Activated gamma-delta T cell treated with anti-CD3 and anti-CD28 coated beads, Interleukin-2, amount 50 U/mL, for 16 hours (primary cell): ENCODE results near the gene CYGB.

ENCODE experiments used
- DNase-seq: peaks from one replicate; pipeline ENCODE4 v3.0.0-alpha.2; 2020; ENCODE audit warnings: low read depth

Gene CYGB

GRCh38 chr17:76550712-76551615 is 13.5 kb upstream of the CYGB start:
- no peak for DNase-seq

GRCh38 chr17:76549539-76549938 is 12.0 kb upstream of the CYGB start:
- DNase-seq = no peak

GRCh38 chr17:76549215-76549518 is 11.7 kb upstream of the CYGB start:
- DNase-seq = no peak

- no peak for DNase-seq
Measured at GRCh38 chr17:76548378-76549214, 11.1 kb upstream of the CYGB start.

GRCh38 chr17:76547642-76548202 is 10.2 kb upstream of the CYGB start:
- DNase-seq = no peak

GRCh38 chr17:76547183-76547641 is 9.7 kb upstream of the CYGB start:
- DNase-seq = peak; percentile 49

GRCh38 chr17:76546556-76547182 is 9.2 kb upstream of the CYGB start:
- no peak for DNase-seq

GRCh38 chr17:76545918-76546555 is 8.5 kb upstream of the CYGB start:
- no peak for DNase-seq

GRCh38 chr17:76544546-76545365 is 7.2 kb upstream of the CYGB start:
- no peak for DNase-seq

GRCh38 chr17:76543826-76544545 is 6.5 kb upstream of the CYGB start:
- DNase-seq = no peak

GRCh38 chr17:76543482-76543825 is 5.9 kb upstream of the CYGB start:
- DNase-seq = no peak

GRCh38 chr17:76542984-76543383 is 5.5 kb upstream of the CYGB start:
- no peak for DNase-seq

GRCh38 chr17:76542566-76542971 is 5.1 kb upstream of the CYGB start:
- no peak for DNase-seq

- no peak for DNase-seq
Measured at GRCh38 chr17:76541739-76542454, 4.4 kb upstream of the CYGB start.

- no peak for DNase-seq
Measured at GRCh38 chr17:76540381-76541300, 3.1 kb upstream of the CYGB start.

- no peak for DNase-seq
Measured at GRCh38 chr17:76539631-76540271, 2.2 kb upstream of the CYGB start, which contains the start of gene PRCD. Gene PRCD (plus strand): TSS chr17:76540044. CDS start chr17:76540142, 98 bp downstream.

GRCh38 chr17:76538941-76539570 is 1.5 kb upstream of the CYGB start:
- no peak for DNase-seq
